ENCODE data around the gene NAA16. TPM values are rescaled to one million over a fixed set of nuclear protein-coding genes. Genes with fewer than 3 reads are reported as not detected.

NAA16 gene
- total RNA-seq, 6 experiments from 2014 or later, result 5.0 to 9.9 (median 7.6) TPM

- intact Hi-C loops (cut with DNase I), result no loop called here
- Histone ChIP-seq H3K27ac (no peak overlapping the region), H3K4me3 (no peak overlapping the region)
Observed at GRCh38 chr13:41364043-41364442, 53.0 kb downstream of the NAA16 start.

GRCh38 chr13:41365631-41366030, 54.6 kb downstream of the NAA16 start:
- Histone ChIP-seq H3K36me3 (peaks cover 0 to 41% (median 4%) of the 10 kb centered on the region in 4 donors), H3K27ac (no peak overlapping the region), H3K27me3 (no peaks in the 10 kb centered on the region), H3K4me3 (no peak overlapping the region), H3K4me1 (no peaks in the 10 kb centered on the region), H3K9me3 (no peaks in the 10 kb centered on the region)
- DNase-seq (no peak), ATAC-seq (no peak)
- intact Hi-C loops (cut with DNase I), result no loop called here
- TF ChIP-seq CTCF (IDR thresholded peaks at IDR 0.05), result no peak
- TF ChIP-seq POLR2A (IDR thresholded peaks at IDR 0.05), result no peak
- WGBS (ENCODE audit: insufficient coverage, low coverage, low lambda C conversion rate, missing lambda C conversion rate), result 92% methylated on average over 2 of the region's 2 CpGs

More at GRCh38 chr13:41364043-41364442, 53.0 kb downstream of the NAA16 start:
- ATAC-seq, result no peak
- WGBS (ENCODE audit: insufficient coverage, low coverage, low lambda C conversion rate, missing lambda C conversion rate), result 88% methylated on average over 2 of the region's 2 CpGs
- Histone ChIP-seq H3K27me3 (no peaks in the 10 kb centered on the region), H3K4me1 (no peaks in the 10 kb centered on the region), H3K9me3 (no peaks in the 10 kb centered on the region), H3K36me3 (peaks cover 0 to 44% (median 2%) of the 10 kb centered on the region in 4 donors)
- TF ChIP-seq CTCF (IDR thresholded peaks at IDR 0.05), result no peak
- no peak for TF ChIP-seq POLR2A (IDR thresholded peaks at IDR 0.05)
- DNase-seq, result no peak

- Histone ChIP-seq H3K4me3 (no peak overlapping the region), H3K27ac (no peak overlapping the region), H3K9me3 (no peaks in the 10 kb centered on the region), H3K4me1 (no peaks in the 10 kb centered on the region), H3K36me3 (peaks cover 0 to 41% (median 4%) of the 10 kb centered on the region in 4 donors), H3K27me3 (no peaks in the 10 kb centered on the region)
- intact Hi-C loops (cut with DNase I), result no loop called here
- DNase-seq, result no peak
- TF ChIP-seq CTCF (IDR thresholded peaks at IDR 0.05) (no peak), POLR2A (IDR thresholded peaks at IDR 0.05) (no peak)
- WGBS (ENCODE audit: insufficient coverage, low coverage, low lambda C conversion rate, missing lambda C conversion rate), result 100% methylated on average over 2 of the region's 2 CpGs
- no peak for ATAC-seq
Observed at GRCh38 chr13:41370736-41371135, 59.7 kb downstream of the NAA16 start.

GRCh38 chr13:41377446-41377845, 66.4 kb downstream of the NAA16 start:
- WGBS (ENCODE audit: insufficient coverage, low coverage, low lambda C conversion rate, missing lambda C conversion rate), result 91% methylated on average over 5 of the region's 5 CpGs
- Histone ChIP-seq H3K9me3 (no peaks in the 10 kb centered on the region), H3K4me3 (no peak overlapping the region), H3K27me3 (no peaks in the 10 kb centered on the region), H3K27ac (no peak overlapping the region), H3K4me1 (no peaks in the 10 kb centered on the region), H3K36me3 (peaks cover 0 to 25% (median 0%) of the 10 kb centered on the region in 4 donors)
- DNase-seq (no peak), ATAC-seq (no peak)
- intact Hi-C loops (cut with DNase I), result no loop called here
- no peak for TF ChIP-seq CTCF (IDR thresholded peaks at IDR 0.05)
- no peak for TF ChIP-seq POLR2A (IDR thresholded peaks at IDR 0.05)

GRCh38 chr13:41382431-41382830, 71.4 kb downstream of the NAA16 start:
- 49% methylated on average over 4 of the region's 4 CpGs for WGBS (ENCODE audit: insufficient coverage, low coverage, low lambda C conversion rate, missing lambda C conversion rate)
- no peak overlapping the region for H3K27ac ChIP-seq
- H3K9me3 ChIP-seq, result no peaks in the 10 kb centered on the region
- no peaks in the 10 kb centered on the region for H3K36me3 ChIP-seq
- DNase-seq, result no peak
- no peaks in the 10 kb centered on the region for H3K27me3 ChIP-seq
- no peak overlapping the region for H3K4me3 ChIP-seq
- TF ChIP-seq POLR2A (IDR thresholded peaks at IDR 0.05) (no peak), CTCF (IDR thresholded peaks at IDR 0.05) (no peak)
- intact Hi-C loops (cut with DNase I), result no loop called here
- ATAC-seq, result no peak
- no peaks in the 10 kb centered on the region for H3K4me1 ChIP-seq
